K562 (cell line): ENCODE data around the gene KLHL12. TPM values are rescaled to one million over a fixed set of nuclear protein-coding genes. Genes with fewer than 3 reads are reported as not detected.

Experiments
- ATAC-seq: fragments of 200-7000 bp; cut with Tn5 transposase; 3 replicates; pipeline ENCODE4 v1.9.1; 2020; ENCODE audit warnings: moderate library complexity
- BruUV-seq: library from RNA; stranded (reverse); fragments of 400-500 nt; replicated peaks from 2 replicates; lab custom pipeline; 2021; lab: Mats Ljungman, UMichigan
- CTCF ChIA-PET: fragments of 300-600 bp; formaldehyde crosslinking; extraction: SDS; loops from one replicate; lab custom pipeline; 2021; ENCODE audit warnings: low intra/inter-chr PET ratio; lab: Yijun Ruan, JAX
- POLR2A ChIA-PET: fragments of 300-600, 350-650 bp; sonication (Branson Sonifier 250); formaldehyde crosslinking; extraction: SDS; loops from one replicate; lab custom pipeline; 2021; ENCODE audit warnings: antibody characterized with exemption, inconsistent platforms; lab: Yijun Ruan, JAX
- DNase-seq, 4 experiments: peaks; one replicate each; pipeline versions ENCODE4 v3.0.0 to v3.0.0-alpha.2; 2011 to 2018; ENCODE audit warnings: low spot score in 3 of 4, mixed read lengths in 3 of 4; ENCODE audit errors: extremely low read depth in 1 of 4
- FAIRE-seq: peaks from 2 replicates; lab custom pipeline; 2011; peaks lifted over from hg19 to GRCh38; lab: Jason Lieb, UNC
- H2AFZ ChIP-seq: 2 replicates; pipeline ENCODE4 v1.6.0; 2011; ENCODE audit warnings: low read depth, low read length, control low read depth, inconsistent platforms
- H3K27ac ChIP-seq: fragments of 200-600 bp; 3 replicates; pipeline ENCODE4 v1.8.0; 2011; ENCODE audit warnings: low read depth, mild to moderate bottlenecking, control low read depth, inconsistent platforms, low read length, moderate library complexity, mixed read lengths; ENCODE audit errors: extremely low read depth
- H3K27me3 ChIP-seq, 2 experiments: fragments of 300-600 bp in 1 of 2; 2 replicates in 1 of 2; 3 replicates in 1 of 2; pipeline versions ENCODE4 v1.6.0 to v1.8.0; 2011; ENCODE audit warnings: inconsistent platforms in 2 of 2, low read length in 2 of 2, mild to moderate bottlenecking in 1 of 2, mixed read lengths in 1 of 2, moderate library complexity in 1 of 2; ENCODE audit not compliant: control insufficient read depth in 2 of 2, insufficient read depth in 2 of 2
- H3K36me3 ChIP-seq: fragments of 300-600 bp; 3 replicates; pipeline ENCODE4 v1.8.0; 2011; ENCODE audit warnings: mild to moderate bottlenecking, low read length, inconsistent platforms; ENCODE audit not compliant: control insufficient read depth, insufficient read depth
- H3K4me1 ChIP-seq, 2 experiments: fragments of 200-600 bp in 1 of 2; replicated peaks in 1 of 2; 2 replicates in 1 of 2; 3 replicates in 1 of 2; pipeline versions ENCODE4 v1.5.1 to v1.8.0; 2011; ENCODE audit warnings: inconsistent platforms in 2 of 2, low read length in 2 of 2, mild to moderate bottlenecking in 1 of 2, mixed read lengths in 1 of 2, moderate library complexity in 1 of 2; ENCODE audit not compliant: control insufficient read depth in 2 of 2, insufficient read depth in 2 of 2
- H3K4me2 ChIP-seq: 2 replicates; pipeline ENCODE4 v1.6.1; 2011; ENCODE audit warnings: low read length, control low read depth, inconsistent platforms, mixed read lengths; ENCODE audit not compliant: insufficient read depth
- H3K4me3 ChIP-seq: fragments of 200-600 bp; sonication (generic), shearing (Covaris generic); 2 replicates; pipeline ENCODE4 v1.5.1; 2016; ENCODE audit warnings: control low read depth, inconsistent platforms
- H3K79me2 ChIP-seq: fragments of 200-600 bp; 3 replicates; pipeline ENCODE4 v1.8.0; 2011; ENCODE audit warnings: low read length, inconsistent platforms; ENCODE audit not compliant: control insufficient read depth, insufficient read depth
- H3K9ac ChIP-seq, 2 experiments: 2 replicates each; pipeline versions ENCODE4 v1.6.0 to v1.6.1; 2011; ENCODE audit warnings: low read depth in 2 of 2, low read length in 2 of 2, control low read depth in 1 of 2, inconsistent platforms in 1 of 2, mild to moderate bottlenecking in 1 of 2, mixed read lengths in 1 of 2; ENCODE audit not compliant: insufficient read depth in 1 of 2
- H3K9me1 ChIP-seq: one replicate; pipeline ENCODE4 v1.6.0; 2011; ENCODE audit warnings: inconsistent platforms, mild to moderate bottlenecking, low read length, moderate library complexity; ENCODE audit not compliant: control insufficient read depth, insufficient read depth
- H3K9me3 ChIP-seq: replicated peaks from 2 replicates; pipeline ENCODE4 v1.5.1; 2011; ENCODE audit warnings: low read depth, low read length, inconsistent platforms; ENCODE audit not compliant: control insufficient read depth, insufficient read depth
- H4K20me1 ChIP-seq: replicated peaks from 2 replicates; pipeline ENCODE4 v1.6.1; 2011; ENCODE audit warnings: low read length, inconsistent platforms, mixed read lengths; ENCODE audit not compliant: control insufficient read depth, insufficient read depth
- ARID2 ChIP-seq: fragments of 450-650 bp; IDR thresholded peaks from 2 replicates; pipeline ENCODE4 v1.6.1; 2017; ENCODE audit warnings: antibody characterized with exemption, mild to moderate bottlenecking
- EGR1 ChIP-seq: fragments of 450-650 bp; conservative IDR thresholded peaks from 2 replicates; pipeline ENCODE4 v1.6.1; 2017; ENCODE audit warnings: mild to moderate bottlenecking
- EP400 ChIP-seq: fragments of 450-650 bp; IDR thresholded peaks from 2 replicates; pipeline ENCODE4 v1.6.1; 2017; ENCODE audit warnings: antibody characterized with exemption, mild to moderate bottlenecking, moderate library complexity
- ETV6 ChIP-seq, 3 experiments: fragments of 150-350 bp in 1 of 3; sonication (generic) in 1 of 3; formaldehyde crosslinking in 1 of 3; IDR thresholded peaks; 2 replicates each; pipeline versions ENCODE4 v1.6.1 to v1.8.0; 2014 to 2022; ENCODE audit warnings: borderline replicate concordance in 2 of 3, low read depth in 2 of 3, antibody characterized with exemption in 1 of 3, low read length in 1 of 3, mild to moderate bottlenecking in 1 of 3, missing genetic modification reagents in 1 of 3
- GABPA ChIP-seq: fragments of 200-800 bp; sonication (Bioruptor generic); conservative IDR thresholded peaks from 2 replicates; pipeline ENCODE4 v1.6.1; 2016; ENCODE audit warnings: low read depth, missing genetic modification characterization, missing compliant biosample characterization
- GTF2A2 ChIP-seq: IDR thresholded peaks from 2 replicates; pipeline ENCODE4 v1.6.1; 2016; ENCODE audit warnings: mild to moderate bottlenecking, missing genetic modification characterization, missing compliant biosample characterization
- KAT7 ChIP-seq: sonication (generic); formaldehyde crosslinking; IDR thresholded peaks from 2 replicates; pipeline ENCODE4 v1.8.0; 2022; ENCODE audit warnings: missing genetic modification reagents, mild to moderate bottlenecking, borderline replicate concordance
- L3MBTL2 ChIP-seq: fragments of 450-650 bp; IDR thresholded peaks from 2 replicates; pipeline ENCODE4 v1.6.1; 2016; ENCODE audit warnings: mild to moderate bottlenecking, moderate library complexity
- NBN ChIP-seq: fragments of 450-650 bp; IDR thresholded peaks from 2 replicates; pipeline ENCODE4 v1.6.1; 2016; ENCODE audit warnings: low read depth, mild to moderate bottlenecking
- PHTF2 ChIP-seq: fragments of 250-450 bp; sonication (Bioruptor Pico); IDR thresholded peaks from 2 replicates; pipeline ENCODE4 v1.5.0; 2021; ENCODE audit warnings: mild to moderate bottlenecking
- RAD51 ChIP-seq: fragments of 450-650 bp; IDR thresholded peaks from 2 replicates; pipeline ENCODE4 v1.7.1; 2016; ENCODE audit warnings: low read depth, mild to moderate bottlenecking, borderline replicate concordance
- RFX5 ChIP-seq: IDR thresholded peaks from 2 replicates; pipeline ENCODE4 v1.6.1; 2011; ENCODE audit warnings: low read depth, mild to moderate bottlenecking, improper control_type of control experiment, low read length
- THRAP3 ChIP-seq: fragments of 450-650 bp; IDR thresholded peaks from 2 replicates; pipeline ENCODE4 v1.6.1; 2016; ENCODE audit warnings: mild to moderate bottlenecking, inconsistent platforms, borderline replicate concordance
- ZNF197 ChIP-seq: fragments of 200-800 bp; sonication (Bioruptor generic); IDR thresholded peaks from 2 replicates; pipeline ENCODE4 v1.6.1; 2016; ENCODE audit warnings: low read depth, missing genetic modification characterization, missing compliant biosample characterization
- ZNF274 ChIP-seq: IDR thresholded peaks from 2 replicates; pipeline ENCODE4 v1.6.1; 2011; ENCODE audit warnings: low read depth, mild to moderate bottlenecking, low read length, moderate library complexity, borderline replicate concordance
- WGBS: fragments of 100-300 bp; shearing (Covaris generic); methylation state at CpG from one replicate; pipeline ENCODE4 v1.1.6; 2016; ENCODE audit warnings: low coverage, mixed read lengths; ENCODE audit not compliant: insufficient coverage; ENCODE audit errors: missing lambda C conversion rate; 5-methylcytosine and 5-hydroxymethylcytosine counted together
- in situ Hi-C: fragments of 300-500 bp; cut with MboI; formaldehyde crosslinking; loops from 4 replicates; pipeline ENCODE4 v1.15.0; 2018; ENCODE audit warnings: inconsistent platforms, mixed read lengths
- intact Hi-C: fragments of 100-400 bp; cut with micrococcal nuclease; formaldehyde crosslinking; loops from 2 replicates; pipeline ENCODE4 v1.14.2; 2022
- polyA plus RNA-seq, 8 experiments: library from polyadenylated mRNA; depleted of rRNA in 4 of 8; stranded (reverse) in 5 of 8; unstranded in 3 of 8; fragments of >200 nt; fragmentation: Nextera tagmentation in 2 of 8; fragmentation: Illumina TruSeq in 1 of 8; extraction: Ambion mirVana in 2 of 8; extraction: Trizol in 1 of 8; gene quantifications; 2 replicates each; pipeline versions ENCODE4 v1.2.1 to v1.2.3, GENCODE V29; 2011 to 2014; ENCODE audit warnings: inconsistent platforms in 1 of 8, missing spikeins in 1 of 8
- total RNA-seq, 7 experiments: library from RNA; depleted of rRNA in 6 of 7; stranded (reverse); fragments of >200 nt in 6 of 7; fragmentation: Illumina TruSeq in 2 of 7; extraction: Trizol in 2 of 7; gene quantifications; 2 replicates each; pipeline versions ENCODE4 v1.2.1 to v1.2.3, GENCODE V29; 2011 to 2021; ENCODE audit warnings: low replicate concordance in 1 of 7
- TF ChIP-seq, protein P1 (sequence below), 3 experiments: fragments of 200-800 bp in 1 of 3; sonication (Bioruptor generic) in 1 of 3; sonication (generic) in 1 of 3; formaldehyde crosslinking in 1 of 3; IDR thresholded peaks; 2 replicates each; pipeline versions ENCODE4 v1.6.1 to v1.8.0; 2016 to 2022; ENCODE audit warnings: mild to moderate bottlenecking in 2 of 3, missing compliant biosample characterization in 2 of 3, missing genetic modification characterization in 2 of 3, missing genetic modification reagents in 1 of 3
- TF ChIP-seq, protein P2 (sequence below): sonication (generic); formaldehyde crosslinking; IDR thresholded peaks from 2 replicates; pipeline ENCODE4 v1.8.0; 2022; ENCODE audit warnings: missing genetic modification reagents, mild to moderate bottlenecking, borderline replicate concordance

The KLHL12 gene
- total and polyA plus RNA-seq, 9 of the 15 experiments (the other 6 are each of a cell fraction or from before 2014, with no cell fraction given) = 23.1 to 85.1 (median 35.0) TPM

DNA sequence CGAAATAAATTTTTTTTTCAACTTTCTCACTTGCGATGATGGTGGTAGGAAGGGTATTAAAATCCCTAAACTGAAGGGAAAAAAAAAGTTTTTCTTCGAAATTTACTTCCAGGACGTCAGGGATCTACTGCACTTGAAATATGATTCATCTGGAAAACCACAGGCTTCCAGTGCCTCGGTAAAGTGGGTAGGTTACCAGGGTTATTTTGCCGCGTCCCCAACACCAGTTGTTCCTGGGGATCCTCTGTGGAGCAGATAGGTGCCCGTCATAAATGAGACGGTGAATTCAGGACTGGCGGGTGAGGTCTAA, 38.9 kb downstream of the KLHL12 start:
- Histone ChIP-seq H3K27me3 (no peaks in the 10 kb centered on the region), H3K4me3 (peak overlapping the region; percentile 63), H3K79me2 (peaks cover 31% of the 10 kb centered on the region), H3K4me2 (peak overlapping the region; percentile 77), H4K20me1 (no peaks in the 10 kb centered on the region), H3K9me3 (no peaks in the 10 kb centered on the region), H2AFZ (peak overlapping the region; percentile 96), H3K9me1 (no peaks in the 10 kb centered on the region), H3K4me1 (peaks cover 10 to 24% of the 10 kb centered on the region in 2 experiments), H3K27ac (peak overlapping the region; percentile 83), H3K36me3 (peaks cover 31% of the 10 kb centered on the region; the same call in 2 of the 3 replicates), H3K9ac (peak overlapping the region; percentile 78 to 94)
- FAIRE-seq = no peak
- in situ Hi-C loops = no loop called here
- intact Hi-C loops = loop anchor here (2.0 to 5.0 kb wide), 3 partner anchors 39 to 81 kb away; partner anchors contain the start of genes ADIPOR1 and KLHL12
- 0% methylated on average over 10 of the region's 10 CpGs for WGBS
- BruUV-seq = no TSS peak
- no peak for DNase-seq
- ATAC-seq = no peak
- POLR2A ChIA-PET = interaction anchor here (0.5 to 1.5 kb wide), 13 partner anchors 8 to 149 kb away, joined by 3 to 8 read pairs (median 3); partner anchors contain the start of gene TMEM183A
- CTCF ChIA-PET = interaction anchor here (1.1 kb wide), 1 partner anchor 80 kb away, joined by 3 read pairs; the partner anchor contains the start of gene KDM5B
- 0 out of 2 replicates have a peak, but pooled peaks have one; percentile 40 for TF ChIP-seq EP400
- TF ChIP-seq PHTF2 (CRISPR knock-in tag) = no peak
- TF ChIP-seq GABPA (tag) = no peak
- TF ChIP-seq THRAP3 = 0 out of 2 replicates have a peak, but pooled peaks have one; percentile 10
- TF ChIP-seq EGR1 = no peak
- TF ChIP-seq, protein P1, sequence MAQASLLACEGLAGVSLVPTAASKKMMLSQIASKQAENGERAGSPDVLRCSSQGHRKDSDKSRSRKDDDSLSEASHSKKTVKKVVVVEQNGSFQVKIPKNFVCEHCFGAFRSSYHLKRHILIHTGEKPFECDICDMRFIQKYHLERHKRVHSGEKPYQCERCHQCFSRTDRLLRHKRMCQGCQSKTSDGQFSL (CRISPR knock-in tag; IDR thresholded peaks at IDR 0.05) = no peak
- TF ChIP-seq, protein P1 (tag; IDR thresholded peaks at IDR 0.05) = no peak
- TF ChIP-seq ETV6 (IDR thresholded peaks at IDR 0.05; ENCODE audit: borderline replicate concordance in 1 of 2, low read depth in 2 of 2, low read length in 1 of 2) = no peak
- no peak for TF ChIP-seq ETV6 (CRISPR knock-in tag; IDR thresholded peaks at IDR 0.05; ENCODE audit: borderline replicate concordance)
- TF ChIP-seq RFX5 = no peak
- no peak for TF ChIP-seq RAD51
- TF ChIP-seq, protein P2, sequence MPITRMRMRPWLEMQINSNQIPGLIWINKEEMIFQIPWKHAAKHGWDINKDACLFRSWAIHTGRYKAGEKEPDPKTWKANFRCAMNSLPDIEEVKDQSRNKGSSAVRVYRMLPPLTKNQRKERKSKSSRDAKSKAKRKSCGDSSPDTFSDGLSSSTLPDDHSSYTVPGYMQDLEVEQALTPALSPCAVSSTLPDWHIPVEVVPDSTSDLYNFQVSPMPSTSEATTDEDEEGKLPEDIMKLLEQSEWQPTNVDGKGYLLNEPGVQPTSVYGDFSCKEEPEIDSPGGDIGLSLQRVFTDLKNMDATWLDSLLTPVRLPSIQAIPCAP = no peak
- TF ChIP-seq L3MBTL2 = no peak
- TF ChIP-seq ZNF197 (CRISPR knock-in tag) = no peak
- no peak for TF ChIP-seq ZNF274
- TF ChIP-seq KAT7 (CRISPR knock-in tag) = no peak
- TF ChIP-seq NBN = 0 out of 2 replicates have a peak, but pooled peaks have one; percentile 16
- TF ChIP-seq ARID2 = 0 out of 2 replicates have a peak, but pooled peaks have one; percentile 16
- TF ChIP-seq GTF2A2 (tag) = no peak
